HepG2 (cell line): ENCODE data around the gene NFATC3. TPM values are rescaled to one million over a fixed set of nuclear protein-coding genes. Genes with fewer than 3 reads are reported as not detected.

Source experiments
- CENPT ChIP-seq: sonication (generic); formaldehyde crosslinking; IDR thresholded peaks from 2 replicates; pipeline ENCODE4 v1.8.0; 2022; ENCODE audit warnings: low read depth, mild to moderate bottlenecking, moderate library complexity, missing genetic modification reagents
- GATAD2A ChIP-seq: IDR thresholded peaks from 2 replicates; pipeline ENCODE4 v1.6.1; 2016
- HNF4A ChIP-seq: sonication (generic); formaldehyde crosslinking; IDR thresholded peaks from 2 replicates; pipeline ENCODE4 v1.4.0; 2020; ENCODE audit warnings: missing genetic modification reagents
- IKZF4 ChIP-seq: sonication (generic); formaldehyde crosslinking; IDR thresholded peaks from 2 replicates; pipeline ENCODE4 v1.5.1; 2020; ENCODE audit warnings: borderline replicate concordance, mild to moderate bottlenecking, low read depth, missing genetic modification reagents; ENCODE audit errors: not compliant biosample characterization
- NCOA1 ChIP-seq: sonication (generic); formaldehyde crosslinking; IDR thresholded peaks from 2 replicates; pipeline ENCODE4 v1.9.0; 2021; ENCODE audit warnings: missing genetic modification reagents
- NKX3-1 ChIP-seq: sonication (generic); formaldehyde crosslinking; IDR thresholded peaks from 2 replicates; pipeline ENCODE4 v1.5.0; 2020; ENCODE audit warnings: missing genetic modification reagents
- SRSF9 ChIP-seq: fragments of 200-400 bp; formaldehyde crosslinking; IDR thresholded peaks from 2 replicates; pipeline ENCODE4 v1.6.1; 2018; ENCODE audit warnings: borderline replicate concordance, mild to moderate bottlenecking, low read depth, low read length; ENCODE audit not compliant: insufficient read depth, poor library complexity, severe bottlenecking
- XRCC5 ChIP-seq: fragments of 200-400 bp; formaldehyde crosslinking; optimal IDR thresholded peaks from 2 replicates; pipeline ENCODE3; 2017; ENCODE audit warnings: mild to moderate bottlenecking, low read length
- YEATS2 ChIP-seq: sonication (generic); formaldehyde crosslinking; IDR thresholded peaks from 2 replicates; pipeline ENCODE4 v1.4.0; 2020; ENCODE audit warnings: missing genetic modification reagents, borderline replicate concordance
- ZNF33B ChIP-seq: sonication (generic); formaldehyde crosslinking; IDR thresholded peaks from 2 replicates; pipeline ENCODE4 v1.5.1; 2020; ENCODE audit warnings: mild to moderate bottlenecking, missing genetic modification reagents
- ZNF878 ChIP-seq: sonication (generic); formaldehyde crosslinking; IDR thresholded peaks from 2 replicates; pipeline ENCODE4 v1.8.1; 2023; ENCODE audit warnings: mild to moderate bottlenecking, missing genetic modification reagents, moderate library complexity
- ZSCAN30 ChIP-seq: sonication (generic); formaldehyde crosslinking; IDR thresholded peaks from 2 replicates; pipeline ENCODE4 v1.5.0; 2020; ENCODE audit warnings: mild to moderate bottlenecking, missing genetic modification reagents
- polyA plus RNA-seq, 8 experiments: library from polyadenylated mRNA; depleted of rRNA in 3 of 8; stranded (reverse) in 7 of 8; unstranded in 1 of 8; fragments of >200 nt; fragmentation: Illumina TruSeq in 4 of 8; extraction: Trizol in 4 of 8; gene quantifications; 2 replicates each; pipeline versions ENCODE4 v1.2.1 to v1.2.3, GENCODE V29; 2011 to 2016; ENCODE audit warnings: low read depth in 4 of 8, missing spikeins in 1 of 8, mixed read lengths in 1 of 8; ENCODE audit not compliant: insufficient read depth in 1 of 8
- total RNA-seq, 5 experiments: library from RNA; depleted of rRNA; stranded (reverse); fragments of >200 nt; fragmentation: Illumina TruSeq; extraction: Trizol; gene quantifications; 2 replicates each; pipeline ENCODE4 v1.2.3, GENCODE V29; 2016; ENCODE audit warnings: low read depth in 1 of 5
- TF ChIP-seq, protein P1 (sequence below): sonication (generic); formaldehyde crosslinking; conservative IDR thresholded peaks from 2 replicates; pipeline ENCODE4 v1.8.0; 2022; ENCODE audit warnings: missing genetic modification reagents
- TF ChIP-seq, protein P2 (sequence below): sonication (generic); formaldehyde crosslinking; IDR thresholded peaks from 2 replicates; pipeline ENCODE4 v1.5.0; 2020; ENCODE audit warnings: missing genetic modification reagents
- TF ChIP-seq, protein P3 (sequence below): sonication (generic); formaldehyde crosslinking; conservative IDR thresholded peaks from 2 replicates; pipeline ENCODE4 v1.8.1; 2023; ENCODE audit warnings: missing genetic modification reagents

Gene NFATC3
- total and polyA plus RNA-seq, 2 of the 13 experiments (the other 11 are each of a cell fraction or from before 2014, with no cell fraction given) = 52.6 to 62.7 TPM

DNA sequence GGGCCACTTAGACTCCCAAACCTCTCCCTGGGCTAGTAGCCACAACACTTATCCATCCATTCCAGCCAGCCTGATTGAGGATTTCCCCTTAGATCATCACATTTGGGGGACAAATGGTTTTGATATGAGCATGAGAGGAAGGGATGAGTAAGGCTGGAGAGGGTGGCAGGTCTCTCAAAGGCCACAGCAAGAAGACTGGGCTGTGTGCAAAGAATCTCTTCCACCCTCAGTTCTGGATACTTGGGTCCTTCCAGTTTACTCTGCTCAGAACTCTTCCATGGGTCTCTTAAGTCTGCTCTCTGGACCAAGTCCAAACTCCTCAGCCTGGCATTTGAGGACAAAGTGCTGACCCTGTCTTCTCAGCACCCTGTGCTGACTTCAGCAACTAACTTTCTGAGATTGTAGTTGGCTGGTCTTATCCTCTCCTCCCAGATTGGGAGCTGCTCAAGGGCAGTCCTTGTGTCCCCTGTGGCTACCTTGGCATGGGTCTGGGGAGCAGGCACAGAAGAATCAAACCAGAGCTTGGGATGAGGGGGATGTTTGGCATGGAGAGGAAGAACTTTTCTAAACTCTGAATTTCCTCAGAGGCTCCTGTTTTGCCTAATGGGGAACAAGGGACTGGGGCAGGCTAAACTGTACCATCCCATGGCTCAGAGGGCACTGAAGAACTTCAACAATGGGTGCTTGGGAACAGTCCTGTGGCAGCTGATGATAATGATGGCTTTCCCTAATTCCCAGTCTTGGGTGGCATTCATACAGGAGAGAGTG, 3.1 kb upstream of the NFATC3 start (continued):
- TF ChIP-seq, protein P1, sequence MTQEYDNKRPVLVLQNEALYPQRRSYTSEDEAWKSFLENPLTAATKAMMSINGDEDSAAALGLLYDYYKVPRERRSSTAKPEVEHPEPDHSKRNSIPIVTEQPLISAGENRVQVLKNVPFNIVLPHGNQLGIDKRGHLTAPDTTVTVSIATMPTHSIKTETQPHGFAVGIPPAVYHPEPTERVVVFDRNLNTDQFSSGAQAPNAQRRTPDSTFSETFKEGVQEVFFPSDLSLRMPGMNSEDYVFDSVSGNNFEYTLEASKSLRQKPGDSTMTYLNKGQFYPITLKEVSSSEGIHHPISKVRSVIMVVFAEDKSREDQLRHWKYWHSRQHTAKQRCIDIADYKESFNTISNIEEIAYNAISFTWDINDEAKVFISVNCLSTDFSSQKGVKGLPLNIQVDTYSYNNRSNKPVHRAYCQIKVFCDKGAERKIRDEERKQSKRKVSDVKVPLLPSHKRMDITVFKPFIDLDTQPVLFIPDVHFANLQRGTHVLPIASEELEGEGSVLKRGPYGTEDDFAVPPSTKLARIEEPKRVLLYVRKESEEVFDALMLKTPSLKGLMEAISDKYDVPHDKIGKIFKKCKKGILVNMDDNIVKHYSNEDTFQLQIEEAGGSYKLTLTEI (CRISPR knock-in tag) = no peak
- TF ChIP-seq, protein P2, sequence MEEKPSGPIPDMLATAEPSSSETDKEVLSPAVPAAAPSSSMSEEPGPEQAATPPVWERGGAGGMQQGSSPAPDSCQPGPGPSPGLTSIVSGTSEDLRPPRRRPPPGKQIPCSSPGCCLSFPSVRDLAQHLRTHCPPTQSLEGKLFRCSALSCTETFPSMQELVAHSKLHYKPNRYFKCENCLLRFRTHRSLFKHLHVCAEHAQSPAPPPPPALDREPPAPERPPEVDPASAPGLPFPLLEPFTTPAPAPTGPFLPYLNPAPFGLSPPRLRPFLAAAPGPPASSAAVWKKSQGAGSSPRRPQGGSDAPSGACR (CRISPR knock-in tag) = 0 out of 2 replicates have a peak, but pooled peaks have one; percentile 9
- TF ChIP-seq IKZF4 (CRISPR knock-in tag) (no peak), ZSCAN30 (no peak), NKX3-1 (CRISPR knock-in tag) (no peak), ZNF33B (CRISPR knock-in tag) (no peak), XRCC5 (peak; percentile 23), NCOA1 (CRISPR knock-in tag) (peak; percentile 38; the same call in 1 of the 2 replicates), SRSF9 (no peak), GATAD2A (0 out of 2 replicates have a peak, but pooled peaks have one; percentile 18), CENPT (CRISPR knock-in tag) (no peak), HNF4A (CRISPR knock-in tag) (peak; percentile 75), ZNF878 (CRISPR knock-in tag) (no peak), YEATS2 (CRISPR knock-in tag) (0 out of 2 replicates have a peak, but pooled peaks have one; percentile 27)
- TF ChIP-seq, protein P3, sequence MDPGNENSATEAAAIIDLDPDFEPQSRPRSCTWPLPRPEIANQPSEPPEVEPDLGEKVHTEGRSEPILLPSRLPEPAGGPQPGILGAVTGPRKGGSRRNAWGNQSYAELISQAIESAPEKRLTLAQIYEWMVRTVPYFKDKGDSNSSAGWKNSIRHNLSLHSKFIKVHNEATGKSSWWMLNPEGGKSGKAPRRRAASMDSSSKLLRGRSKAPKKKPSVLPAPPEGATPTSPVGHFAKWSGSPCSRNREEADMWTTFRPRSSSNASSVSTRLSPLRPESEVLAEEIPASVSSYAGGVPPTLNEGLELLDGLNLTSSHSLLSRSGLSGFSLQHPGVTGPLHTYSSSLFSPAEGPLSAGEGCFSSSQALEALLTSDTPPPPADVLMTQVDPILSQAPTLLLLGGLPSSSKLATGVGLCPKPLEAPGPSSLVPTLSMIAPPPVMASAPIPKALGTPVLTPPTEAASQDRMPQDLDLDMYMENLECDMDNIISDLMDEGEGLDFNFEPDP = no peak
- TF ChIP-seq, all 625 proteins: peak for 12
